Measurements from ENCODE around the gene KCND2.

- no peak for TF ChIP-seq SUZ12 (IDR thresholded peaks at IDR 0.05; ENCODE audit: extremely low read depth, insufficient read depth, insufficient read length)
- TF ChIP-seq ZNF274 (IDR thresholded peaks at IDR 0.05; ENCODE audit: low read depth, low read length), result no peak
- TF ChIP-seq YY1 (IDR thresholded peaks at IDR 0.05; ENCODE audit: insufficient read depth, insufficient read length), result no peak
Observed at GRCh38 chr7:120611975-120612374, 339.0 kb downstream of the KCND2 start.

All from NT2/D1 (cell line).